CD4-positive, alpha-beta T cell treated with Interleukin-6 at 100 ng/mL for 8 hours (primary cell): ENCODE data around the gene CHST9.
"Not testable (repeated sequence)": the region's sequence is repeated elsewhere in the genome, so short reads cannot be mapped to it uniquely, and the experiment has no call there.

Experiments
- DNase-seq: peaks from one replicate; pipeline ENCODE4 v3.0.0-alpha.2; 2020; ENCODE audit warnings: mixed read lengths, low spot score

CHST9 gene

GRCh38 chr18:27171993-27172392 is 13.1 kb downstream of the CHST9 start:
- no peak for DNase-seq

GRCh38 chr18:27165412-27165811 is 19.7 kb downstream of the CHST9 start:
- no peak for DNase-seq

- DNase-seq, result no peak
These were observed 20.2 kb downstream of the CHST9 start for GRCh38 chr18:27164905-27165304.

GRCh38 chr18:27163197-27163716 is 21.9 kb downstream of the CHST9 start:
- not testable (repeated sequence) for DNase-seq

- not testable (repeated sequence) for DNase-seq
These were observed 35.9 kb downstream of the CHST9 start for GRCh38 chr18:27149240-27149639.

GRCh38 chr18:27144672-27145071 is 40.4 kb downstream of the CHST9 start:
- no peak for DNase-seq

GRCh38 chr18:27143580-27144287 is 41.4 kb downstream of the CHST9 start:
- DNase-seq, result no peak

- DNase-seq, result no peak
These were observed 42.2 kb downstream of the CHST9 start for GRCh38 chr18:27142891-27143290.

GRCh38 chr18:27141876-27142275 is 43.2 kb downstream of the CHST9 start:
- DNase-seq, result no peak

GRCh38 chr18:27138079-27138478 is 47.0 kb downstream of the CHST9 start:
- no peak for DNase-seq

- DNase-seq, result no peak
These were observed 48.9 kb downstream of the CHST9 start for GRCh38 chr18:27136208-27136535.

GRCh38 chr18:27135504-27136207 is 49.5 kb downstream of the CHST9 start:
- DNase-seq, result no peak

GRCh38 chr18:27130065-27130630 is 55.0 kb downstream of the CHST9 start:
- DNase-seq, result no peak

- no peak for DNase-seq
These were observed 60.9 kb downstream of the CHST9 start for GRCh38 chr18:27124196-27124595.

- DNase-seq, result no peak
These were observed 64.0 kb downstream of the CHST9 start for GRCh38 chr18:27121108-27121507.

- DNase-seq, result no peak
These were observed 64.9 kb downstream of the CHST9 start for GRCh38 chr18:27120246-27120645.

GRCh38 chr18:27118973-27119372 is 66.1 kb downstream of the CHST9 start:
- DNase-seq, result no peak

- no peak for DNase-seq
These were observed 70.3 kb downstream of the CHST9 start for GRCh38 chr18:27114842-27115241.

- DNase-seq, result no peak
These were observed 71.8 kb downstream of the CHST9 start for GRCh38 chr18:27113358-27113757.

GRCh38 chr18:27110319-27110718 is 74.8 kb downstream of the CHST9 start:
- no peak for DNase-seq

- DNase-seq, result no peak
These were observed 75.7 kb downstream of the CHST9 start for GRCh38 chr18:27109451-27109850.

GRCh38 chr18:27108842-27109241 is 76.3 kb downstream of the CHST9 start:
- DNase-seq, result no peak

- DNase-seq, result no peak
These were observed 80.4 kb downstream of the CHST9 start for GRCh38 chr18:27104743-27105142.
